Fibroblast of mammary gland (primary cell): Measurements from ENCODE around the gene KCNQ1.

ENCODE experiments used
- DNase-seq: peaks from one replicate; pipeline ENCODE4 v3.0.0-alpha.2; 2010; ENCODE audit warnings: low read depth
- H3K4me3 ChIP-seq: 2 replicates; pipeline ENCODE4 v1.5.1; 2011; ENCODE audit warnings: low read depth, mild to moderate bottlenecking, low read length, moderate library complexity; ENCODE audit not compliant: control insufficient read depth
- CTCF ChIP-seq: conservative IDR thresholded peaks from 2 replicates; pipeline ENCODE4 v1.5.1; 2011; ENCODE audit warnings: low read depth, low read length, inconsistent platforms; ENCODE audit not compliant: control insufficient read depth, insufficient read depth

The KCNQ1 gene

GRCh38 chr11:2409611-2410468, 35.0 kb upstream of the KCNQ1 start:
- no peak overlapping the region for H3K4me3 ChIP-seq
- DNase-seq: no peak
- no peak for TF ChIP-seq CTCF

GRCh38 chr11:2410616-2411015, 34.2 kb upstream of the KCNQ1 start:
- H3K4me3 ChIP-seq: no peak overlapping the region
- no peak for TF ChIP-seq CTCF
- no peak for DNase-seq

- no peak overlapping the region for H3K4me3 ChIP-seq
- DNase-seq: no peak
- no peak for TF ChIP-seq CTCF
Observed at GRCh38 chr11:2411446-2412305, 33.1 kb upstream of the KCNQ1 start.

GRCh38 chr11:2412323-2412722, 32.5 kb upstream of the KCNQ1 start:
- H3K4me3 ChIP-seq: no peak overlapping the region
- DNase-seq: no peak
- no peak for TF ChIP-seq CTCF

- no peak for DNase-seq
- no peak overlapping the region for H3K4me3 ChIP-seq
- no peak for TF ChIP-seq CTCF
Observed at GRCh38 chr11:2413742-2414579, 30.8 kb upstream of the KCNQ1 start.

- no peak for DNase-seq
- TF ChIP-seq CTCF: no peak
- no peak overlapping the region for H3K4me3 ChIP-seq
Observed at GRCh38 chr11:2414616-2415015, 30.2 kb upstream of the KCNQ1 start.
